GM12892 (cell line): ENCODE results near the gene SH3BP4.
"Not testable (repeated sequence)": the region's sequence is repeated elsewhere in the genome, so short reads cannot be mapped to it uniquely, and the experiment has no call there.

Source experiments
- DNase-seq: peaks from one replicate; pipeline ENCODE4 v3.0.0; 2011; ENCODE audit not compliant: insufficient read length
- FAIRE-seq: peaks from 2 replicates; lab custom pipeline; 2011; peaks lifted over from hg19 to GRCh38; lab: Jason Lieb, UNC
- POLR2A ChIP-seq: IDR thresholded peaks from 2 replicates; pipeline ENCODE4 v1.6.1; 2011; ENCODE audit warnings: low read depth, low read length, control low read depth
- POLR2AphosphoS5 ChIP-seq: IDR thresholded peaks from 2 replicates; pipeline ENCODE4 v1.6.1; 2011; ENCODE audit warnings: low read depth, low read length, control low read depth
- TAF1 ChIP-seq: IDR thresholded peaks from 2 replicates; pipeline ENCODE4 v1.6.1; 2011; ENCODE audit warnings: low read depth, mild to moderate bottlenecking, control low read depth, low read length, borderline replicate concordance

The SH3BP4 gene

GRCh38 chr2:235005603-235006259 lies 53.9 kb downstream of the SH3BP4 start:
- DNase-seq (no peak), FAIRE-seq (no peak)
- TF ChIP-seq TAF1 (no peak), POLR2A (no peak), POLR2AphosphoS5 (no peak)

- FAIRE-seq (no peak), DNase-seq (no peak)
- no peak for TF ChIP-seq POLR2A
- TF ChIP-seq TAF1, result no peak
- no peak for TF ChIP-seq POLR2AphosphoS5
Observed at GRCh38 chr2:235006461-235006860, 54.6 kb downstream of the SH3BP4 start.

GRCh38 chr2:235006986-235007385 lies 55.2 kb downstream of the SH3BP4 start:
- no peak for FAIRE-seq
- no peak for DNase-seq
- TF ChIP-seq POLR2AphosphoS5 (no peak), POLR2A (no peak), TAF1 (no peak)

GRCh38 chr2:235007664-235008457 lies 56.0 kb downstream of the SH3BP4 start:
- TF ChIP-seq TAF1, result no peak
- no peak for TF ChIP-seq POLR2AphosphoS5
- TF ChIP-seq POLR2A, result no peak
- FAIRE-seq (no peak), DNase-seq (no peak)

- no peak for TF ChIP-seq TAF1
- no peak for TF ChIP-seq POLR2A
- no peak for DNase-seq
- FAIRE-seq, result no peak
Observed at GRCh38 chr2:235008584-235009044, 56.8 kb downstream of the SH3BP4 start.

- no peak for TF ChIP-seq TAF1
- TF ChIP-seq POLR2A, result no peak
- no peak for TF ChIP-seq POLR2AphosphoS5
- no peak for FAIRE-seq
- DNase-seq, result no peak
Observed at GRCh38 chr2:235009081-235009480, 57.3 kb downstream of the SH3BP4 start.

- DNase-seq, result no peak
- TF ChIP-seq POLR2AphosphoS5 (no peak), TAF1 (no peak), POLR2A (no peak)
- FAIRE-seq, result no peak
Observed at GRCh38 chr2:235010117-235010714, 58.4 kb downstream of the SH3BP4 start.

GRCh38 chr2:235011607-235011928 lies 59.8 kb downstream of the SH3BP4 start:
- DNase-seq, result no peak
- no peak for FAIRE-seq
- TF ChIP-seq POLR2A (no peak), TAF1 (no peak), POLR2AphosphoS5 (no peak)

GRCh38 chr2:235011929-235012631 lies 60.3 kb downstream of the SH3BP4 start:
- no peak for DNase-seq
- no peak for FAIRE-seq
- TF ChIP-seq TAF1 (no peak), POLR2A (no peak), POLR2AphosphoS5 (no peak)

- TF ChIP-seq POLR2A (no peak), POLR2AphosphoS5 (no peak), TAF1 (no peak)
- FAIRE-seq (no peak), DNase-seq (no peak)
Observed at GRCh38 chr2:235017441-235017840, 65.6 kb downstream of the SH3BP4 start.

- TF ChIP-seq POLR2AphosphoS5 (no peak), POLR2A (no peak), TAF1 (no peak)
- DNase-seq, result no peak
- no peak for FAIRE-seq
Observed at GRCh38 chr2:235018838-235019237, 67.0 kb downstream of the SH3BP4 start.

- not testable (repeated sequence) for FAIRE-seq, DNase-seq
Observed at GRCh38 chr2:235020141-235020540, 68.3 kb downstream of the SH3BP4 start.
